MM.1S (cell line): ENCODE measurements around the gene RBMS3.

Experiments
- EZH2 ChIP-seq: fragments of 300-600 bp; sonication (generic); optimal IDR thresholded peaks from 2 replicates; pipeline ENCODE3; 2017; ENCODE audit warnings: low read depth, mild to moderate bottlenecking, antibody characterized with exemption, low read length, mixed read lengths
- EZH2phosphoT487 ChIP-seq: fragments of 300-600 bp; sonication (generic); IDR thresholded peaks from 2 replicates; pipeline ENCODE4 v1.6.1; 2018; ENCODE audit warnings: antibody characterized with exemption, low read length
- TF ChIP-seq, protein P1 (sequence below): fragments of 300-600 bp; sonication (generic); IDR thresholded peaks from 2 replicates; pipeline ENCODE4 v1.5.1; 2016; ENCODE audit warnings: antibody characterized with exemption, low read length, mixed read lengths

DNA sequence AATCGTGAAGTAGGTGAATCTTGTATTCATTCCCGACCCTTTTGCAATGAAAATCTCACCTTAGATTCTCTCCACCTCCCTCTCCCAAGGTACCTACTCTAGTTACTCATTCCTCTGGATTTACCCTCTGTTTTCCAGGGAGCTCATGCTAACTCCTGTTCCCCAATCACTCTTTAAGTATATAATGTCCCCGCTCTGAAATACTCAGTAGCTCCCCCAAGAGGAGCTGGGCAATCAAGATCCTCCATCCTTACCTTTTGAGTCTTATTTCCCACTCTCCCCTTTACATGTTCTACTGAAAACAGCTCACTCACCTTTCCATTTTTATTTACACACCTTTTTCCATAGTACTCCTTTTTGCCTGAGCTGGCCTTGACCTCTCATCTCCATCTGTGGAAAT is 599.9 kb downstream of the RBMS3 start:
- TF ChIP-seq, protein P1, sequence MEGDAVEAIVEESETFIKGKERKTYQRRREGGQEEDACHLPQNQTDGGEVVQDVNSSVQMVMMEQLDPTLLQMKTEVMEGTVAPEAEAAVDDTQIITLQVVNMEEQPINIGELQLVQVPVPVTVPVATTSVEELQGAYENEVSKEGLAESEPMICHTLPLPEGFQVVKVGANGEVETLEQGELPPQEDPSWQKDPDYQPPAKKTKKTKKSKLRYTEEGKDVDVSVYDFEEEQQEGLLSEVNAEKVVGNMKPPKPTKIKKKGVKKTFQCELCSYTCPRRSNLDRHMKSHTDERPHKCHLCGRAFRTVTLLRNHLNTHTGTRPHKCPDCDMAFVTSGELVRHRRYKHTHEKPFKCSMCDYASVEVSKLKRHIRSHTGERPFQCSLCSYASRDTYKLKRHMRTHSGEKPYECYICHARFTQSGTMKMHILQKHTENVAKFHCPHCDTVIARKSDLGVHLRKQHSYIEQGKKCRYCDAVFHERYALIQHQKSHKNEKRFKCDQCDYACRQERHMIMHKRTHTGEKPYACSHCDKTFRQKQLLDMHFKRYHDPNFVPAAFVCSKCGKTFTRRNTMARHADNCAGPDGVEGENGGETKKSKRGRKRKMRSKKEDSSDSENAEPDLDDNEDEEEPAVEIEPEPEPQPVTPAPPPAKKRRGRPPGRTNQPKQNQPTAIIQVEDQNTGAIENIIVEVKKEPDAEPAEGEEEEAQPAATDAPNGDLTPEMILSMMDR: no peak
- TF ChIP-seq EZH2phosphoT487: no peak
- TF ChIP-seq EZH2: no peak
